ENCODE measurements around the gene ANKHD1.
"Not testable (repeated sequence)": the region's sequence is repeated elsewhere in the genome, so short reads cannot be mapped to it uniquely, and the experiment has no call there.

The ANKHD1 gene

DNA sequence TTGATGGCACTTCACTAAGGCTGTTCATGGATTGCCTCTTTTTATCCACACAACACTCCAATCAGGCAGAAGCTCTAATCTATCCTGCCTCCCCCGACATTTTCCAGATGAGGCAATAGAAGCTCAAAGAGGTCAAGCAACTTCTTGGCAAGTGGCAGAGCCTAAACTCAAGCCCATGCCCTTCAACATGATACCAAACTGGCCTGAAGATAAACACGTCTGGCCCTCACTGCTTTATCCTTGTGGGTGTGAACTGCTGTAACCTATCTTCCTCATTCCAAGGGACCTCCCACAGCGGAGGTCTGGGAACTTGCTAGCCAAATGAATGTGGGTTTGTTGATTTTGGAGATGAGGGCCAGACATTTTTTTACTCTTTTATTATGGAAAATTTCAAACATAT lies 172.5 kb downstream of the ANKHD1 start:
- TF ChIP-seq FOXA1 (IDR thresholded peaks at IDR 0.05) (no peak), ELF4 (IDR thresholded peaks at IDR 0.05) (no peak), FOXM1 (IDR thresholded peaks at IDR 0.05; ENCODE audit: borderline replicate concordance) (no peak), SP1 (IDR thresholded peaks at IDR 0.05) (no peak), LEF1 (IDR thresholded peaks at IDR 0.05; ENCODE audit: borderline replicate concordance) (no peak), CTBP1 (IDR thresholded peaks at IDR 0.05; ENCODE audit: borderline replicate concordance) (no peak), L3MBTL2 (conservative IDR thresholded peaks at IDR 0.05) (no peak), ZNF384 (IDR thresholded peaks at IDR 0.05) (no peak), ARNT (IDR thresholded peaks at IDR 0.05) (no peak), FOXK2 (IDR thresholded peaks at IDR 0.05) (no peak), SUZ12 (IDR thresholded peaks at IDR 0.05) (no peak), TARDBP (IDR thresholded peaks at IDR 0.05) (no peak)
- TF ChIP-seq, protein P1, sequence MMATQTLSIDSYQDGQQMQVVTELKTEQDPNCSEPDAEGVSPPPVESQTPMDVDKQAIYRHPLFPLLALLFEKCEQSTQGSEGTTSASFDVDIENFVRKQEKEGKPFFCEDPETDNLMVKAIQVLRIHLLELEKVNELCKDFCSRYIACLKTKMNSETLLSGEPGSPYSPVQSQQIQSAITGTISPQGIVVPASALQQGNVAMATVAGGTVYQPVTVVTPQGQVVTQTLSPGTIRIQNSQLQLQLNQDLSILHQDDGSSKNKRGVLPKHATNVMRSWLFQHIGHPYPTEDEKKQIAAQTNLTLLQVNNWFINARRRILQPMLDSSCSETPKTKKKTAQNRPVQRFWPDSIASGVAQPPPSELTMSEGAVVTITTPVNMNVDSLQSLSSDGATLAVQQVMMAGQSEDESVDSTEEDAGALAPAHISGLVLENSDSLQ (IDR thresholded peaks at IDR 0.05) = no peak
- POLR2A ChIA-PET = interaction anchor here (1.4 to 1.5 kb wide), 3 partner anchors 8 to 66 kb away, joined by 3 to 5 read pairs (median 3); partner anchors contain the start of gene APBB3
- no peak for DNase-seq (ENCODE audit: extremely low spot score)
- CTCF ChIA-PET = interaction anchor here (1.0 kb wide), 1 partner anchor 73 kb away, joined by 5 read pairs; the partner anchor contains the start of genes IK and NDUFA2

DNA sequence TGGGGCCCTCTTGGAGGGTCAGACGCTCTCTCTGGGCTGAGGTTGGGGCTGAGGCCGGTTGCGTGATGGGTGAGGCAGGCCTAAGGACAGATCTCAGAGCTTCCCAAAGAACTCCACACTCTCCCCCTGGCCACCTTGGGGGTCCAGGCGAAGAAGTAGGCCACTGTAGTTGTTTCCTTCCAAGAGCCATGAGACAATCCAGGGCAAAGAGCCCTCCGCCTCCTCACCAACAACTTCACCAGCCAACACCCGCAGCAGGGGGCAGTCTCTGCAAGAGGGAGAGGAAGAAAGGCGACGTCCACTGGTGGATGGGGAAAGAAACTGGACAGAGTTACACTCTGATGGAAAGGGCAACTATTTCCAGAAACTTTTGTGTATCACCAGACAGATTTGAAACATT lies 173.7 kb downstream of the ANKHD1 start:
- TF ChIP-seq ARNT (IDR thresholded peaks at IDR 0.05) = no peak
- TF ChIP-seq LEF1 (IDR thresholded peaks at IDR 0.05; ENCODE audit: borderline replicate concordance) = no peak
- TF ChIP-seq BHLHE40 (IDR thresholded peaks at IDR 0.05; ENCODE audit: borderline replicate concordance) = no peak
- no peak for TF ChIP-seq ELF4 (IDR thresholded peaks at IDR 0.05)
- no peak for TF ChIP-seq CTBP1 (IDR thresholded peaks at IDR 0.05; ENCODE audit: borderline replicate concordance)
- no peak for TF ChIP-seq SUZ12 (IDR thresholded peaks at IDR 0.05)
- no peak for TF ChIP-seq ZNF384 (IDR thresholded peaks at IDR 0.05)
- TF ChIP-seq NFRKB (IDR thresholded peaks at IDR 0.05) = no peak
- TF ChIP-seq TARDBP (IDR thresholded peaks at IDR 0.05) = no peak
- ChIA-PET POLR2A (interaction anchor here (1.3 kb wide), 1 partner anchor 18 kb away, joined by 3 read pairs; the partner anchor contains the start of gene SRA1), CTCF (no interaction called here)
- DNase-seq (ENCODE audit: extremely low spot score) = peak; percentile 35

DNA sequence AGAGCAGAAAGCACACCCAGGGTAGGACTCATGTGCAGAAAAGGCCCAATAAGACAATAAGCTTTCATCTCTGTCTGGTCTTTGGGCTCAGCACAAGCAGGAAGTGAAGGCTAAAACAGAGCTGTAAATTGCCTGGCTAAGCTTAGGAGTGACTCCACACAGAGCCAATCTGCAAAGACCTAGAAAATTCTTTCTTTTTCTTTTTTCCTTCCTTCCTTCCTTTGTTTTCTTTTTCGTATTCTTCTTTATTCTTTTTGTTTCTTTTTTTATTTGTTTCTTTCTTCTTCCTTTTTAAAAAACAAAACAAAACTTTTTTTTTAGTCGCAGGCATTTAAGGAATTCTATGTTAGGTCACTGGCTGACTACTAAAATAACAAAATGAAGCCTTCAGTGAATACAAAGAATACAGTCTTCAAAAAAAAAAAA lies 175.2 kb downstream of the ANKHD1 start:
- DNase-seq (ENCODE audit: extremely low spot score) = no peak
- TF ChIP-seq BHLHE40 (IDR thresholded peaks at IDR 0.05; ENCODE audit: borderline replicate concordance) = no peak
- TF ChIP-seq, protein P1 (IDR thresholded peaks at IDR 0.05) = peak; percentile 22; the same call in 1 of the 2 replicates
- POLR2A ChIA-PET = interaction anchor here (0.6 to 1.3 kb wide), 2 partner anchors 11 to 19 kb away, joined by 3 read pairs; partner anchors contain the start of gene SRA1
- CTCF ChIA-PET = interaction anchor here (0.6 kb wide), 1 partner anchor 460 kb away, joined by 3 read pairs; no protein-coding TSS in a partner anchor

DNA sequence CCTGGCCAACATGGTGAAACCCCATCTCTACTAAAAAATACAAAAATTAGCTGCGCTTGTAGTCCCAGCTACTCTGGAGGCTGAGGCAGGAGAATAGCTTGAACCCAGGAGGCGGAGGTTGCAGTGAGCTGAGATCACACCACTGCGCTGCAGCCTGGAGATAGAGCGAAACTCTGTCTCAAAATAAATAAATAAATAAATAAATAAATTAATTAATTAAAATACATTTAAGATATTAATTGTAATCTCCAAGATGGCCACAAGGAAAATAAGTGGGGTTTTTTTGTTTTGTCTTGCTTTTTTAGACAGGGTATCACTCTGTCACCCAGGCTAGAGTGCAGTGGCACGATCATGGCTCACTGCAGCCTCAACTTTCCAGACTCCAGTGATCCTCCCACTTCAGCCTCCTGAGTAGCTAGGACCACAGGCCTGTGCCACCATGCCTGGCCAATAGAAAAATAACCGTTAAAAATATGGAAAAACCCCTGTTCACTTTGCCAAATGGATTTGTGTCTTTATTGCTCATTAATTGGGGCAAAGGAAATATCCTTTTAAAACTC lies 177.6 kb downstream of the ANKHD1 start:
- POLR2A ChIA-PET; DNase-seq (ENCODE audit: extremely low spot score); CTCF ChIA-PET: not testable (repeated sequence)

DNA sequence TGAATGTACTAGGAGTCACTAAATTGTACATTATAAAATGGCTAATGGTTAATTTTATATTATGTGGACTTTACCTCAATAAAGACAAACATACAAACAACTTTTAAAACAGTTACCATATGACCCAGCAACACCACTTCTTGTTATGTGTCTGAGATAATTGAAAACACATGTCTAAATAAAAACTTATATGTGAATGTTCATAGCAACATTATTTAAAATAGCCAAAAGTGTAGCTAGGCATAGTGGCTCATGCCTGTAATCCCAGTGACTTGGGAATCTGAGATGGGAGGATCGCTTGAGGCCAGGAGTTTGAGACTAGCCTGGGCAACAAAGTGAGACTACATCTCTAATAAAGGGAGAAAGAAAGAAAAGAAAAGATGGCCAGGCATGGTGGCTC lies 185.9 kb downstream of the ANKHD1 start:
- ChIA-PET CTCF (no interaction called here), POLR2A (no interaction called here)
- TF ChIP-seq FOXK2 (IDR thresholded peaks at IDR 0.05) = no peak
- TF ChIP-seq NFRKB (IDR thresholded peaks at IDR 0.05) = no peak
- no peak for TF ChIP-seq ELF4 (IDR thresholded peaks at IDR 0.05)
- no peak for TF ChIP-seq FOXA1 (IDR thresholded peaks at IDR 0.05)
- TF ChIP-seq CTBP1 (IDR thresholded peaks at IDR 0.05; ENCODE audit: borderline replicate concordance) = no peak
- no peak for TF ChIP-seq SUZ12 (IDR thresholded peaks at IDR 0.05)
- TF ChIP-seq ZNF384 (IDR thresholded peaks at IDR 0.05) = no peak
- TF ChIP-seq HDGF (IDR thresholded peaks at IDR 0.05; ENCODE audit: borderline replicate concordance) = no peak
- TF ChIP-seq, protein P1 (IDR thresholded peaks at IDR 0.05) = no peak
- TF ChIP-seq L3MBTL2 (conservative IDR thresholded peaks at IDR 0.05) = no peak
- TF ChIP-seq SP1 (IDR thresholded peaks at IDR 0.05) = no peak
- TF ChIP-seq TARDBP (IDR thresholded peaks at IDR 0.05) = no peak
- no peak for TF ChIP-seq BHLHE40 (IDR thresholded peaks at IDR 0.05; ENCODE audit: borderline replicate concordance)
- TF ChIP-seq LEF1 (IDR thresholded peaks at IDR 0.05; ENCODE audit: borderline replicate concordance) = no peak
- TF ChIP-seq ARNT (IDR thresholded peaks at IDR 0.05) = no peak
- no peak for DNase-seq (ENCODE audit: extremely low spot score)

DNA sequence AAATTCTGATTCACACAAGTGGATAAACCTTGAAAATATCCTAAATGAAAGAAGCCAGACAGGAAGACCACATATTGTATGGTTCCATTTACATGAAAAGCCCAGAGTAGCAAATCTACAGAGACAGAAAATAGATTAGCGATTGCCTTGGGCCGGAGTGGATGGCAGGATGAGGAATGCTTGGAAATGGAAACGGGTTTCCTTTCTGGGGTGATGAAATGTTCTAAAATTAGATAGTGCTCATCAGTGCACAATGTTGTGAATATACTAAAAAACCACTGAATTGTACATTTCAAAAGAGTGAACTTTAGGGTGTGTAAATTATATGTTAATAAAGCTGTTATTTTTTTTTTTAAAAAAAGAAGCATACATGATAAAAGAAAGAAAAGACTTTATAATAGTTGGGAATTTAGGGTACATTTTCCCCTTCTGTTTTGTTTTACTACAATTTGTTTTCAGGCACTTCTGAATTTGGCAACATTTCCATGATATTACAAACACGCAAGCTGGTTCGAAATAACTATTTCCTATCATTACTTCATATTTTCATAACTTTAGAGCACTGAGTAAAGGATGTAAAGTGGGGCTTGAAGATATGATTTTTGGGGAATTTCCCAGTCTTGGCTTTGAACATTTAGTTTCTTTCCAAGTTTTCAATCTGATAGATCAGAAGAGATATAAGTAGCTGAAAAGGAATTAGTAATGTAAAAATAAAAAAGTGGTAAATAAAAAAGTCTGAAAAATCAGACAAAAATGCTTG lies 186.9 kb downstream of the ANKHD1 start:
- ChIA-PET CTCF (interaction anchor here (0.5 kb wide), 1 partner anchor 46 kb away, joined by 4 read pairs; no protein-coding TSS in a partner anchor), POLR2A (no interaction called here)
- TF ChIP-seq SP1 (IDR thresholded peaks at IDR 0.05) = no peak
- TF ChIP-seq ELF4 (IDR thresholded peaks at IDR 0.05) = no peak
- TF ChIP-seq BHLHE40 (IDR thresholded peaks at IDR 0.05; ENCODE audit: borderline replicate concordance) = no peak
- TF ChIP-seq FOXA1 (IDR thresholded peaks at IDR 0.05) = no peak
- no peak for TF ChIP-seq ARNT (IDR thresholded peaks at IDR 0.05)
- TF ChIP-seq HDGF (IDR thresholded peaks at IDR 0.05; ENCODE audit: borderline replicate concordance) = no peak
- TF ChIP-seq, protein P1 (IDR thresholded peaks at IDR 0.05) = no peak
- no peak for DNase-seq (ENCODE audit: extremely low spot score)
